Activated CD8-positive, alpha-beta memory T cell treated with anti-CD3 and anti-CD28 coated beads, Interleukin-2, amount 50 U/mL, for 1 hour (primary cell): ENCODE data around the gene FGF12.
"Not testable (repeated sequence)": the region's sequence is repeated elsewhere in the genome, so short reads cannot be mapped to it uniquely, and the experiment has no call there.

Experiments
- DNase-seq: peaks from one replicate; pipeline ENCODE4 v3.0.0-alpha.2; 2020; ENCODE audit errors: extremely low read depth

FGF12 gene

DNA sequence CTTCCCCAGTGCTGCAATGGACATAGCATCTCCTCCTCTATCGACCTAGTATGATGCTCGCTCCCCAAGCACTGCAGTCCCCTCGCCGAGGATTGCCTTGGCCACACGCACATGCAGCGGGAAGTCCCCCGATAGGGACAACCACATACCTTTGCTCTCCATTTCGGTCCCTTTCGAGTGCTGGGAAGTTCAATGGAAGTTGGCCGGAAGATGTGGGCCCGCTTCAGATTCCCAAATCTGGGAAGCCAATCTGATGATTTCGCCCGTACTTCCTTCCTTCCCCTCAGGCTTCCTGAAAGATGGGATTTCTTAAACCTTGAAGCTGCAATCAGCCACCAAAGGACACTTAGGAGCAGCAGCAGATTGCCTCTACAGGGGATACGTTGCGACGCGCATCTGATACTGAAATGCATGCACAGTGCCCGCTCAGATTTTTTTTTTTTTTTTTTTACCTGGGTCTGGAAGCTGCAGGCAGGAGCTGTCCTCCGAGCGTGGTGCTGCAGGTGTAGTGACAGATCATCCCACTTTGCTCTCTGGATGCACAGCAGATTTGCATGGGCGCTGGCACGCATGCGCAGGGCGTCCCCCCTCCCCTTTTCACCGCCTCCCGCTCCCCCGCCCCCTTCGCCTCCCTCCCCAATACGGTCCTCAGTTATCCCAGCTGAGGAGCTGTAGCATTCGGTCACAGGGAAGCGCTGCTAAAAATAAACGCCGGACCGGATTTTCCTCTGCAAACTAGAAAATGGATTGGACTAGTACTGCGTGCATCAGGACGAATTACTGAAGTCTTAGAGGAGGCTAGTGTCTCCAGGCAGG is at the start of gene FGF12:
Gene FGF12, minus strand, starts transcription at position 510 of the 816 bp plus-strand sequence.
- no peak for DNase-seq

GRCh38 chr3:192774341-192774740 is 47.0 kb upstream of the FGF12 start:
- not testable (repeated sequence) for DNase-seq

- DNase-seq = no peak
Measured at GRCh38 chr3:192772240-192772894, 45.0 kb upstream of the FGF12 start.

- no peak for DNase-seq
Measured at GRCh38 chr3:192758654-192759053, 31.3 kb upstream of the FGF12 start.

DNA sequence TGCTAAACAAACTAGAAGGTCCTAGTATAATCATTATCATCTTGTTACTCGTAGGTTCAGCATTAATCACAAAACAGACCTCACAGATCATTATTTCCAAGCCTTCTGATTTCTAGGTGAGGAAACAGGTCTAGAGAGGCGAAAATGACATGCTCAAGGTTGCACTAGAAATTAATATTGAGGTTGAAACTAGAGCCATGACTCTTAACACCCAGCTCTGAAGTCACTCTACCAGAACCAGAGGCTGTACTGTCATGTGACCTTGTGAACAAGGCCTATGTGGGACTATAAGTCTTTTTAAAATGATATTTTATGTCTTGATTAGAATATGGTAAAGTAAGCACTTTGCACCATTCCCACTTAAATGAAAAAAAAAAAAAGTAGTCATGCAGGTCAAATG is 23.8 kb upstream of the FGF12 start:
- no peak for DNase-seq

DNA sequence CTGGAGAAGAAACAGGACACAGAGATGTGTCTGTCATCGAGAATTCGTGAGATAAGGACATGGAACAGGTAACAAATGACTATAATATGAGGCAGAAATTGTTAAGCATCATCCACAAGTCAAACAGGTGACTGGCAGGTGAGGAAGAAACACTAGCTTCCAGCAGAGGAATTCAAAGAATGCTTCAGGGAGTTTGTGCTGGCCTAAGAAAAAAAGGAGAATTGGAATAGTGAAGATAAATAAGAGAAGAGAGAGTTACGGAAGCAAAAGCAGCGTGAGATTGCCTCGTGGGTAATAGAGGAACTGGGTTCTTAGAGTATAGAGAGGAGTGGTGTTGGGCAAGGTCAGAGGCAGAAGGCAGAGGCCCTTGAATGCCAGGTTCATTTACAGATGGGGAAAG is 22.9 kb upstream of the FGF12 start:
- DNase-seq = no peak

DNA sequence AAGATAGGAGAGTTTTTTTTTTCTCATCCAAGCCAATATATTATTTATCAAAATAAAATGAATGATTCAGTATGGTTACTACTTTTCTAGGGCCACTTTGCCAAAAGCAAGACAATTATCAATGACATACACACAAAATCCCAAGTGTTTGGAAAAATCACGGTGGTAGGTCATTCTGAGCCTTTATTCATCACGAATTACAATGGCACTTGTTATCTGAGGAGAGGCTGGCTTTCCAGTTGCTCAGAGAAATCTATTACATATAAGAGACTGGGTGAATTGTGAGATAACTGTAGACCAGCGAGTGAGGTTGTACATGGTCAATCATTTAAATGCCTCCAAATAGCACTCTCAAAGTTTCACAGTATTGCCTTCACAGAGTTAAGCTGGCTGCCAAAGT is 20.4 kb upstream of the FGF12 start:
- no peak for DNase-seq

- DNase-seq = no peak
Measured at GRCh38 chr3:192747145-192747544, 19.8 kb upstream of the FGF12 start.

GRCh38 chr3:192745150-192745549 is 17.8 kb upstream of the FGF12 start:
- DNase-seq = no peak

DNA sequence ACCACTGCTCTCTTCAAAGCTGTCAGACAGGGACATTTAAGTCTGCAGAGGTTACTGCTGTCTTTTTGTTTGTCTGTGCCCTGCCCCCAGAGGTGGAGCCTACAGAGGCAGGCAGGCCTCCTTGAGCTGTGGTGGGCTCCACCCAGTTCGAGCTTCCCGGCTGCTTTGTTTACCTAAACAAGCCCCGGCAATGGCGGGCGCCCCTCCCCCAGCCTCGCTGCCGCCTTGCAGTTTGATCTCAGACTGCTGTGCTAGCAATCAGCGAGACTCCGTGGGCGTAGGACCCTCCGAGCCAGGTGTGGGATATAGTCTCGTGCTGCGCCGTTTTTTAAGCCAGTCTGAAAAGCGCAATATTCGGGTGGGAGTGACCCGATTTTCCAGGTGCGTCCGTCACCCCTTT is 17.3 kb upstream of the FGF12 start:
- DNase-seq = not testable (repeated sequence)

- no peak for DNase-seq
Measured at GRCh38 chr3:192737506-192737905, 10.2 kb upstream of the FGF12 start.

DNA sequence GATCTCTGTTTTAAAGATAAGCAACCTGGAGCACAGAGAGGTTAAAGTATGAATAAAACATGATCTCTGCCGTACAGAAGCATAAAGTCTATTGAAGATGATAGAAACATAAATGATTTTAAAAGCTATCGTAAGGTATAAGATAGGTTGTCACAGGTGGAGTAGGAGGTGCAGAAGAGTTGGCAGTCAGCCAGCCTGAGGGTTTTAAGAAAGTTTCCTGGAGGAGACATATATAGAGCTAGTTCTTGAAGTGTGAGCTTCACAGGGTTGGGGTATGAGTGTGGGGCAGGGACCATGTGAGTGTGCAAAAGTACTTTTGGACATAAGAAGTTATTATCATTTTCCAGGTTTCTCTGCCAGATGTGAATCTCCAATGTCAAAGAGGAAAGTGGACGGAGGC is 3.9 kb upstream of the FGF12 start:
- no peak for DNase-seq

- DNase-seq = no peak
Measured at GRCh38 chr3:192726385-192726784, 956 bp downstream of the FGF12 start.

- DNase-seq = no peak
Measured at GRCh38 chr3:192719964-192720363, 7.4 kb downstream of the FGF12 start.

GRCh38 chr3:192718156-192718555 is 9.2 kb downstream of the FGF12 start:
- no peak for DNase-seq

DNA sequence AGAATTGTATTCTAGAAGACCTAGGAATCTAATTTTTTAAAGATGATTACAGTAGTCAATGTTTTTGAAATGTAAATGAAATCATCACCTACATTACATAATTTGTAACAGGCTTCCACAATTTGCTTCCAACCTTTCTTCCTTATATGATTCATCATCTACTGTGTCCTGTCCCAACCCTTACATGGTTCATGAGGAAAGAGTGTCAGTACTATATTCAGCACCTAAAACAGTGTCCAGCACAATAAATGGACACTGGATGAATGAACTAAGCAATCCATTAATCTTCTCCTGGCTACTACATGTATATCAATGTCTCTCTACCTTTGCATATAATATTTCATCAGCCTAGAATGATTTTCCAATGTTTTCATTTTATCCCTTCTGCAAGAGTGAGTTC is 12.2 kb downstream of the FGF12 start:
- no peak for DNase-seq

GRCh38 chr3:192711126-192711525 is 16.2 kb downstream of the FGF12 start:
- not testable (repeated sequence) for DNase-seq

DNA sequence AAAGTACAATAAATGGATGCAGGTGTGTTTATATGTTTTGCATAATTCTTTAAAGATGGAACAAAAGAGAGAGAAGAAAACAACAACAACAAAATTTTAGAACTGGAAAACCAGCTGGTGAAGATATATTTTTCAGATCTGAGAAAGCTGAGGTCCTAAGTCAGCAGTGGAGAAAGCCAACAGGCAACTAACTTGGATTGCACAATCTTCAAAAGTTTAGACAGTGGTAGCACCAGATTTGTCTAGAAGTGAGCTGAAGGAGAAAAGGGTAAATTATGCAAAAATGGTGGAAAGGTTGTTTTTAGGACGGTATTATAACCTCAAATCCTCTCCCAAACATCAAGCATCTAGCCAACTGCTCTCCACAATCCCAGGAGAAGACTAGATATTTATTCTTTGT is 17.0 kb downstream of the FGF12 start:
- no peak for DNase-seq

DNA sequence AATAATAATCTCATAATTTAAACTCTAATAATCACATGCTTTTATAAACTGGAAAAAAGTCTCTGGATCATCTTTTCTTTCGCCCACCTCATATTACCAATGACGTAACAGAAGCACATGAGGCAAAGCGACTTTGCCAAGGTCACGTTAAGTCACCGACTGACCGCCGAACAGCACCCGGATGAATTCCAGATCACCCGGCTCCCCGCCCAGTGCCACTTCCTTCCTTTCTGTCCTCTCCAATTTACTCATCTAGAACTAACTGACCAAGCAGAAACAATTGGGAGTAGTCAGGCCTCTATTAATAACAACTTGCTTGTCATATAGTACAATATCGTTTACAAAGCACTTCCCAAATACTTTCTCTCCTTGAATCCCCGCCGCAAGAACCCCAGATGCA is 21.1 kb downstream of the FGF12 start:
- DNase-seq = no peak

DNA sequence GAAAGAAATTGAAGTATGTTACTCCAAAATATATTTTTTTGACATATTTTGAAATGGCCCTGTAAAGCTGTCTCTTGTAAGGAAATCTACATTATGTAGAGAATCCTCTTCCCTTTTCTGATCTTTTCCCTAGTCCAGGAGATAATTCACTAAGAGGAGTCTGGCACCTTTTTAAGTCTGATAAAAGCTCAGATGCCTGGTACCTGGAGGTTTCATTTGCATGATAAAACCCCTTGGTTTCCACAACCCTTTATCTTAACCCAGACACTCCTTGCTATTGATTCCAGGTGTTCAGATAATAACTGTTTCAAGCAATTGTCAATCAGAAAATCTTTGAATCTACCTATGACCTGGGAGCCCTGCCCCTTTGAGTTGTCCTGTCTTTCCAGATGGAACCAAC is 26.5 kb downstream of the FGF12 start:
- no peak for DNase-seq

- no peak for DNase-seq
Measured at GRCh38 chr3:192696943-192697587, 30.3 kb downstream of the FGF12 start.

DNA sequence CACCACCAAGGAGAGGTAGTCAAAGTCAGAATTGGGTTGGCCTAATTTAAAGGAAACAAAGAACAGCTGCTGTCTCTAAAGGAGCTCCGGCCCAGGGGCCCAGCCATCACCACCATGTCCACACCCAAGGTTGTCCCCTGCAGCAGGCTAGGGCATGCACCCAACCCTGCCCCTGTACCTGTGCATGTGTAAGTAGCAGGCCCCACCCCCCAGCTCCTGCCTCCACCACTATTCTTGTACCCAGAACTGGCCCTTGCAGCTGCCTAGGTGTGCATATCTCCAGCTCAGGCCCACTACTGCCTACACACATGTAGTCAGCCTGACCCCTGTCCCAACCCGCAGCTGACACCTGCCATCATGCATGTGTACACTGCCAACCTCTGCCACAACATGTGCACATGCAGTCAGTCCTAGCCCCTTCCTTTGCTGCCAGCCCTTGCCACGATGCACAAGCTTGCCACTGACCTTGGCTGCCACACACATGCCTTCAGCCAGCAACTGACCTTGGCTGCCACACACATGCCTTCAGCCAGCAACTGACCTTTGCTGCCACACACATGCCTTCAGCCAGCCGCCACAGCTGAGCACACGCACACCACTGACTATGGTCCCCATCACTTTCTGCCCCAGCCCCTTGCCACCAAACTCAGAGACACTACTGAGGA is 39.7 kb downstream of the FGF12 start:
- DNase-seq = no peak
